GM23248 (cell line): ENCODE measurements around the gene SNRNP27. TPM values are rescaled to one million over a fixed set of nuclear protein-coding genes. Genes with fewer than 3 reads are reported as not detected.

Experiments
- DNase-seq: peaks from one replicate; pipeline ENCODE4 v3.0.0-alpha.2; 2015
- H2AFZ ChIP-seq: fragments of 200-600 bp; sonication (generic); 2 replicates; pipeline ENCODE4 v1.6.1; 2016; ENCODE audit warnings: antibody characterized with exemption
- H3F3A ChIP-seq: fragments of 200-600 bp; sonication (generic); 2 replicates; pipeline ENCODE4 v1.6.1; 2016; ENCODE audit warnings: mild to moderate bottlenecking, antibody characterized with exemption, mixed run types; ENCODE audit not compliant: insufficient read depth
- H3K27ac ChIP-seq: fragments of 200-600 bp; sonication (generic); 2 replicates; pipeline ENCODE4 v1.5.1; 2016; ENCODE audit warnings: mild to moderate bottlenecking
- H3K27me3 ChIP-seq: fragments of 200-600 bp; sonication (generic); replicated peaks from 2 replicates; pipeline ENCODE4 v1.6.1; 2016; ENCODE audit warnings: mild to moderate bottlenecking; ENCODE audit not compliant: insufficient read depth
- H3K36me3 ChIP-seq: fragments of 200-600 bp; sonication (generic); 2 replicates; pipeline ENCODE4 v1.6.1; 2016; ENCODE audit warnings: low read depth, mild to moderate bottlenecking
- H3K4me1 ChIP-seq: fragments of 200-600 bp; sonication (generic); 2 replicates; pipeline ENCODE4 v1.6.1; 2016; ENCODE audit warnings: mild to moderate bottlenecking; ENCODE audit not compliant: insufficient read depth
- H3K4me2 ChIP-seq: fragments of 200-600 bp; sonication (generic); one replicate; pipeline ENCODE4 v1.6.1; 2016; ENCODE audit warnings: mild to moderate bottlenecking; ENCODE audit not compliant: unreplicated experiment
- H3K4me3 ChIP-seq: fragments of 200-600 bp; sonication (generic); 2 replicates; pipeline ENCODE4 v1.5.1; 2016; ENCODE audit warnings: mild to moderate bottlenecking
- H3K79me2 ChIP-seq: fragments of 200-600 bp; sonication (generic); 2 replicates; pipeline ENCODE4 v1.6.1; 2016; ENCODE audit warnings: mild to moderate bottlenecking; ENCODE audit not compliant: insufficient read depth
- H3K9ac ChIP-seq: fragments of 200-600 bp; sonication (generic); 2 replicates; pipeline ENCODE4 v1.6.1; 2016; ENCODE audit warnings: mild to moderate bottlenecking
- H3K9me2 ChIP-seq: fragments of 200-600 bp; sonication (generic); 2 replicates; pipeline ENCODE4 v1.6.1; 2016; ENCODE audit warnings: mixed run types, mild to moderate bottlenecking, moderate library complexity; ENCODE audit not compliant: insufficient read depth
- H3K9me3 ChIP-seq: fragments of 200-600 bp; sonication (generic); one replicate; pipeline ENCODE4 v1.6.1; 2017; ENCODE audit warnings: low read depth
- H4K20me1 ChIP-seq: fragments of 200-600 bp; sonication (generic); 2 replicates; pipeline ENCODE4 v1.6.0; 2016; ENCODE audit not compliant: insufficient read depth
- EZH2 ChIP-seq: fragments of 200-600 bp; sonication (generic); IDR thresholded peaks from 2 replicates; pipeline ENCODE4 v1.6.1; 2018; ENCODE audit warnings: antibody characterized with exemption, mild to moderate bottlenecking; ENCODE audit not compliant: insufficient read depth, poor library complexity, severe bottlenecking
- EZH2phosphoT487 ChIP-seq: fragments of 200-600 bp; sonication (generic); IDR thresholded peaks from 2 replicates; pipeline ENCODE4 v1.6.1; 2018; ENCODE audit warnings: antibody characterized with exemption, moderate library complexity, mild to moderate bottlenecking, low read depth; ENCODE audit not compliant: insufficient read depth
- WGBS, 2 experiments: methylation state at CpG; one replicate each; pipeline ENCODE4 v1.1.6; 2015 to 2017; ENCODE audit warnings: low lambda C conversion rate in 2 of 2, low coverage in 1 of 2; ENCODE audit errors: missing lambda C conversion rate in 2 of 2; 5-methylcytosine and 5-hydroxymethylcytosine counted together
- in situ Hi-C: fragments of 300-500 bp; cut with MboI; formaldehyde crosslinking; loops from 2 replicates; pipeline ENCODE4 v1.15.0; 2020
- polyA plus RNA-seq: library from polyadenylated mRNA; unstranded; fragments of >200 nt; fragmentation: Nextera tagmentation; extraction: Ambion mirVana; gene quantifications from 2 replicates; pipeline ENCODE4 v1.2.1, GENCODE V29; 2016
- total RNA-seq: library from RNA; depleted of rRNA; stranded (reverse); fragments of >200 nt; shearing (Covaris generic); gene quantifications from 2 replicates; pipeline ENCODE4 v1.2.3, GENCODE V29; 2014

SNRNP27 gene
- total and polyA plus RNA-seq, 2 experiments from 2014 or later = 46.8 to 85.9 TPM

GRCh38 chr2:69936906-69937305, 43.1 kb downstream of the SNRNP27 start:
- Histone ChIP-seq H3K9me3 (no peaks in the 10 kb centered on the region), H2AFZ (no peak overlapping the region), H3K9ac (no peak overlapping the region), H3K27me3 (no peaks in the 10 kb centered on the region), H3K4me3 (no peak overlapping the region), H3K4me1 (peaks cover 31% of the 10 kb centered on the region), H3K4me2 (no peak overlapping the region), H3K27ac (no peak overlapping the region), H3K79me2 (no peaks in the 10 kb centered on the region), H3K36me3 (peaks cover 32% of the 10 kb centered on the region), H3F3A (peaks cover 33% of the 10 kb centered on the region), H4K20me1 (no peaks in the 10 kb centered on the region), H3K9me2 (no peaks in the 10 kb centered on the region)
- TF ChIP-seq EZH2 (no peak), EZH2phosphoT487 (no peak)
- WGBS, 2 experiments = 92 to 93% methylated on average over 11 of the region's 11 CpGs
- in situ Hi-C loops = no loop called here
- DNase-seq = no peak

- Histone ChIP-seq H4K20me1 (no peaks in the 10 kb centered on the region), H3K4me3 (no peak overlapping the region), H3K36me3 (peaks cover 39% of the 10 kb centered on the region), H3K4me2 (no peak overlapping the region), H3K79me2 (no peaks in the 10 kb centered on the region), H2AFZ (no peak overlapping the region), H3K9me2 (no peaks in the 10 kb centered on the region), H3K4me1 (peaks cover 20% of the 10 kb centered on the region), H3K9me3 (no peaks in the 10 kb centered on the region), H3F3A (peaks cover 27% of the 10 kb centered on the region), H3K27ac (no peak overlapping the region), H3K27me3 (no peaks in the 10 kb centered on the region), H3K9ac (no peak overlapping the region)
- WGBS, 2 experiments = 97 to 98% methylated on average over 14 of the region's 14 CpGs
- in situ Hi-C loops = no loop called here
- no peak for DNase-seq
- TF ChIP-seq EZH2phosphoT487 = no peak
- no peak for TF ChIP-seq EZH2
These were observed 44.2 kb downstream of the SNRNP27 start for GRCh38 chr2:69937968-69938367.

GRCh38 chr2:69939722-69940121, 46.0 kb downstream of the SNRNP27 start:
- Histone ChIP-seq H3K27ac (no peak overlapping the region), H3K4me3 (no peak overlapping the region), H4K20me1 (no peaks in the 10 kb centered on the region), H2AFZ (no peak overlapping the region), H3K9me2 (no peaks in the 10 kb centered on the region), H3K9me3 (no peaks in the 10 kb centered on the region), H3F3A (peaks cover 11% of the 10 kb centered on the region), H3K27me3 (no peaks in the 10 kb centered on the region), H3K36me3 (peaks cover 39% of the 10 kb centered on the region), H3K4me1 (peaks cover 5% of the 10 kb centered on the region), H3K79me2 (no peaks in the 10 kb centered on the region), H3K9ac (no peak overlapping the region), H3K4me2 (no peak overlapping the region)
- DNase-seq = no peak
- 79 to 81% methylated on average over 14 of the region's 14 CpGs for WGBS, 2 experiments
- in situ Hi-C loops = no loop called here
- TF ChIP-seq EZH2phosphoT487 (no peak), EZH2 (no peak)

- peaks cover 1% of the 10 kb centered on the region; the same call in 1 of the 2 replicates for H3F3A ChIP-seq
- no peak overlapping the region for H2AFZ ChIP-seq
- H3K9me2 ChIP-seq = no peaks in the 10 kb centered on the region
- WGBS, 2 experiments = 97 to 98% methylated on average over 8 of the region's 8 CpGs
- no peak overlapping the region for H3K4me2 ChIP-seq
- H3K27me3 ChIP-seq = no peaks in the 10 kb centered on the region
- no peak overlapping the region for H3K9ac ChIP-seq
- H3K4me1 ChIP-seq = peaks cover 1% of the 10 kb centered on the region; the same call in 1 of the 2 replicates
- no peaks in the 10 kb centered on the region for H3K9me3 ChIP-seq
- no peak overlapping the region for H3K4me3 ChIP-seq
- H3K36me3 ChIP-seq = peaks cover 33% of the 10 kb centered on the region
- in situ Hi-C loops = no loop called here
- no peak overlapping the region for H3K27ac ChIP-seq
- DNase-seq = no peak
- no peaks in the 10 kb centered on the region for H4K20me1 ChIP-seq
- no peaks in the 10 kb centered on the region for H3K79me2 ChIP-seq
- TF ChIP-seq EZH2phosphoT487 (no peak), EZH2 (no peak)
These were observed 46.9 kb downstream of the SNRNP27 start for GRCh38 chr2:69940691-69941090.
